ENCODE results near the gene EIF4H.
A peak's percentile ranks its signal among the peaks of the same experiment; 100 is the strongest.

EIF4H gene

DNA sequence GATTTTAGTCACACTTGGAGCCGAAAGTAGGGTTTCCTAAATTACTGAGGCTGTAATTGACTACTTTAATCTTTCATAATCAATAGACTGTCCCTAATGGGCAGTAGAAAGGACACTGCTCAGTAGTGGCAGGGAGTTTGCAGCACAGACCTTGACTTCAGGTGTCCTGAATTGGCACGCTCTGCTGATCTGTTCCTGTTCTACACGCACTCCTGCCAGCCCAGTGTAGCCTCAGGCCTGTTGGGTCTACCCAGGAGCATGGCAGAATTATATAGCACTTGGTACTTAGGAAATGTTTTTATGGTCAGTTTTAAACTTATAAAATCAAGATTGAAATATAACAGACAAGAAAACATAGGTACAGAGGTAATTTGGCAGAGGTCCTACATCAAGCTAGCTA lies 9.0 kb downstream of the EIF4H start:
- peaks cover 52% of the 10 kb centered on the region for H3K4me1 ChIP-seq (ENCODE audit: insufficient read depth, low read length, severe bottlenecking)
- H3K79me2 ChIP-seq (ENCODE audit: insufficient read depth, low read length), result peaks cover 100% of the 10 kb centered on the region
- H2AFZ ChIP-seq (ENCODE audit: low read length), result no peak overlapping the region
- H3K4me3 ChIP-seq (ENCODE audit: low read depth, low read length, poor library complexity, severe bottlenecking), result no peak overlapping the region
- peaks cover 23% of the 10 kb centered on the region; the same call in 1 of the 2 replicates for H4K20me1 ChIP-seq (ENCODE audit: insufficient read depth, low read length)
- TF ChIP-seq EZH2 (IDR thresholded peaks at IDR 0.05; ENCODE audit: borderline replicate concordance, low read length), result no peak
- TF ChIP-seq, protein P1, sequence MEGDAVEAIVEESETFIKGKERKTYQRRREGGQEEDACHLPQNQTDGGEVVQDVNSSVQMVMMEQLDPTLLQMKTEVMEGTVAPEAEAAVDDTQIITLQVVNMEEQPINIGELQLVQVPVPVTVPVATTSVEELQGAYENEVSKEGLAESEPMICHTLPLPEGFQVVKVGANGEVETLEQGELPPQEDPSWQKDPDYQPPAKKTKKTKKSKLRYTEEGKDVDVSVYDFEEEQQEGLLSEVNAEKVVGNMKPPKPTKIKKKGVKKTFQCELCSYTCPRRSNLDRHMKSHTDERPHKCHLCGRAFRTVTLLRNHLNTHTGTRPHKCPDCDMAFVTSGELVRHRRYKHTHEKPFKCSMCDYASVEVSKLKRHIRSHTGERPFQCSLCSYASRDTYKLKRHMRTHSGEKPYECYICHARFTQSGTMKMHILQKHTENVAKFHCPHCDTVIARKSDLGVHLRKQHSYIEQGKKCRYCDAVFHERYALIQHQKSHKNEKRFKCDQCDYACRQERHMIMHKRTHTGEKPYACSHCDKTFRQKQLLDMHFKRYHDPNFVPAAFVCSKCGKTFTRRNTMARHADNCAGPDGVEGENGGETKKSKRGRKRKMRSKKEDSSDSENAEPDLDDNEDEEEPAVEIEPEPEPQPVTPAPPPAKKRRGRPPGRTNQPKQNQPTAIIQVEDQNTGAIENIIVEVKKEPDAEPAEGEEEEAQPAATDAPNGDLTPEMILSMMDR (IDR thresholded peaks at IDR 0.05; ENCODE audit: low read length), result no peak
- peak overlapping the region; percentile 26 for H3K27ac ChIP-seq (ENCODE audit: low read depth, low read length, poor library complexity, severe bottlenecking)
- peaks cover 93% of the 10 kb centered on the region for H3K36me3 ChIP-seq (ENCODE audit: insufficient read depth, low read length)
- H3K9me2 ChIP-seq (ENCODE audit: low read depth, low read length), result no peaks in the 10 kb centered on the region
- no peak overlapping the region for H3K9ac ChIP-seq (ENCODE audit: low read length)
- peak overlapping the region; percentile 28; the same call in 1 of the 2 replicates for H3K4me2 ChIP-seq (ENCODE audit: low read length)
- no peaks in the 10 kb centered on the region for H3F3A ChIP-seq (ENCODE audit: insufficient read depth, low read length)
- H3K27me3 ChIP-seq (ENCODE audit: insufficient read depth, low read length), result no peaks in the 10 kb centered on the region
- H3K9me3 ChIP-seq (ENCODE audit: low read length), result no peaks in the 10 kb centered on the region

GRCh38 chr7:74183653-74184450 lies 9.7 kb downstream of the EIF4H start:
- Histone ChIP-seq H3K9me2 (ENCODE audit: low read depth, low read length) (no peaks in the 10 kb centered on the region), H3K27ac (ENCODE audit: low read depth, low read length, poor library complexity, severe bottlenecking) (peak overlapping the region; percentile 12), H4K20me1 (ENCODE audit: insufficient read depth, low read length) (peaks cover 23% of the 10 kb centered on the region; the same call in 1 of the 2 replicates), H3K27me3 (ENCODE audit: insufficient read depth, low read length) (no peaks in the 10 kb centered on the region), H3K4me3 (ENCODE audit: low read depth, low read length, poor library complexity, severe bottlenecking) (no peak overlapping the region), H3K4me1 (ENCODE audit: insufficient read depth, low read length, severe bottlenecking) (peaks cover 45% of the 10 kb centered on the region), H2AFZ (ENCODE audit: low read length) (no peak overlapping the region), H3K9me3 (ENCODE audit: low read length) (no peaks in the 10 kb centered on the region), H3K79me2 (ENCODE audit: insufficient read depth, low read length) (peaks cover 94% of the 10 kb centered on the region), H3K36me3 (ENCODE audit: insufficient read depth, low read length) (peaks cover 93% of the 10 kb centered on the region), H3K4me2 (ENCODE audit: low read length) (peak overlapping the region; percentile 14; the same call in 1 of the 2 replicates), H3F3A (ENCODE audit: insufficient read depth, low read length) (no peaks in the 10 kb centered on the region), H3K9ac (ENCODE audit: low read length) (no peak overlapping the region)
- TF ChIP-seq, protein P1 (IDR thresholded peaks at IDR 0.05; ENCODE audit: low read length), result peak; percentile 88
- no peak for TF ChIP-seq EZH2 (IDR thresholded peaks at IDR 0.05; ENCODE audit: borderline replicate concordance, low read length)

DNA sequence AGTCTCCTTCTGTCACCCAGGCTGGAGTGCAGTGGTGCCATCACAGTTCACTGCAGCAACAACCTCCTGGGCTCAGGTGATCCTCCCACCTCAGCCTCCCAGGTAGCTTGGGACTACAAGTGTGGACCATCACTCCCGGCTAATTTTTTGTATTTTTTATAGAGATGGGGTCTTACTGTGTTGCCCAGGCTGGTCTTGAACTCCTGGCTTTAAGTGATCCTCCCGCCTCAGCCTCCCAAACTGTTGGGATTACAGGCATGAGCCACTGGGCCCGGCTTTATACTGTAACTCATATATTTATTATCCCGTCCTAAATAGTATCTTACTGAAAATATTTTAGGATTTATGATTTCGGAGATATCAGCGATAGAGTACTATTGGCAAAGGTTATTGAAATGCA lies 10.9 kb downstream of the EIF4H start:
- no peaks in the 10 kb centered on the region for H3K27me3 ChIP-seq (ENCODE audit: insufficient read depth, low read length)
- H3K9me3 ChIP-seq (ENCODE audit: low read length), result no peaks in the 10 kb centered on the region
- no peak overlapping the region for H3K4me2 ChIP-seq (ENCODE audit: low read length)
- H3K27ac ChIP-seq (ENCODE audit: low read depth, low read length, poor library complexity, severe bottlenecking), result no peak overlapping the region
- H3F3A ChIP-seq (ENCODE audit: insufficient read depth, low read length), result no peaks in the 10 kb centered on the region
- H3K79me2 ChIP-seq (ENCODE audit: insufficient read depth, low read length), result peaks cover 82% of the 10 kb centered on the region
- peaks cover 93% of the 10 kb centered on the region for H3K36me3 ChIP-seq (ENCODE audit: insufficient read depth, low read length)
- peaks cover 34% of the 10 kb centered on the region for H3K4me1 ChIP-seq (ENCODE audit: insufficient read depth, low read length, severe bottlenecking)
- no peaks in the 10 kb centered on the region for H3K9me2 ChIP-seq (ENCODE audit: low read depth, low read length)
- no peak overlapping the region for H3K9ac ChIP-seq (ENCODE audit: low read length)
- TF ChIP-seq, protein P1 (IDR thresholded peaks at IDR 0.05; ENCODE audit: low read length), result no peak
- TF ChIP-seq EZH2 (IDR thresholded peaks at IDR 0.05; ENCODE audit: borderline replicate concordance, low read length), result no peak
- peaks cover 23% of the 10 kb centered on the region; the same call in 1 of the 2 replicates for H4K20me1 ChIP-seq (ENCODE audit: insufficient read depth, low read length)
- H2AFZ ChIP-seq (ENCODE audit: low read length), result no peak overlapping the region
- no peak overlapping the region for H3K4me3 ChIP-seq (ENCODE audit: low read depth, low read length, poor library complexity, severe bottlenecking)

All from OCI-LY1 (cell line).